GM18505 (cell line): ENCODE data around the gene CUTA.
"Not testable (repeated sequence)": the region's sequence is repeated elsewhere in the genome, so short reads cannot be mapped to it uniquely, and the experiment has no call there.

Experiments
- ATAC-seq: cut with Tn5 transposase; IDR thresholded peaks from one replicate; pipeline ENCODE4 v1.9.1; 2021; ENCODE audit not compliant: unreplicated experiment
- POLR2A ChIP-seq: IDR thresholded peaks from 4 replicates; pipeline ENCODE4 v1.6.1; 2011; ENCODE audit warnings: borderline replicate concordance; ENCODE audit not compliant: insufficient read depth, insufficient read length; ENCODE audit errors: extremely low read depth

Gene CUTA

GRCh38 chr6:33412140-33413009 lies 5.5 kb downstream of the CUTA start:
- TF ChIP-seq POLR2A = no peak
- ATAC-seq = no peak

GRCh38 chr6:33411632-33412005 lies 6.3 kb downstream of the CUTA start:
- ATAC-seq = no peak
- no peak for TF ChIP-seq POLR2A

- peak; percentile 39 for ATAC-seq
- peak; percentile 54 for TF ChIP-seq POLR2A
Observed at GRCh38 chr6:33410711-33411631, 6.9 kb downstream of the CUTA start, which contains the start of gene PHF1. Gene PHF1, plus strand, starts transcription at chr6:33411014. Its CDS starts 1,250 bp downstream, at chr6:33412264.

- ATAC-seq = peak; percentile 74
- TF ChIP-seq POLR2A = peak; percentile 48
Observed at GRCh38 chr6:33410050-33410710, 7.7 kb downstream of the CUTA start.

GRCh38 chr6:33407132-33407718 lies 10.7 kb downstream of the CUTA start:
- no peak for TF ChIP-seq POLR2A
- ATAC-seq = no peak

GRCh38 chr6:33406126-33406525 lies 11.8 kb downstream of the CUTA start:
- ATAC-seq = no peak
- TF ChIP-seq POLR2A = no peak

GRCh38 chr6:33405386-33405940 lies 12.4 kb downstream of the CUTA start:
- ATAC-seq = no peak
- no peak for TF ChIP-seq POLR2A

- no peak for TF ChIP-seq POLR2A
- no peak for ATAC-seq
Observed at GRCh38 chr6:33404884-33405283, 13.0 kb downstream of the CUTA start.

- ATAC-seq = not testable (repeated sequence)
Observed at GRCh38 chr6:33399881-33400280, 18.0 kb downstream of the CUTA start.

GRCh38 chr6:33398601-33399000 lies 19.3 kb downstream of the CUTA start:
- not testable (repeated sequence) for ATAC-seq

- TF ChIP-seq POLR2A = no peak
- ATAC-seq = no peak
Observed at GRCh38 chr6:33397541-33397940, 20.4 kb downstream of the CUTA start.

- TF ChIP-seq POLR2A = no peak
- no peak for ATAC-seq
Observed at GRCh38 chr6:33392979-33393378, 24.9 kb downstream of the CUTA start.

GRCh38 chr6:33392595-33392948 lies 25.3 kb downstream of the CUTA start:
- TF ChIP-seq POLR2A = no peak
- no peak for ATAC-seq
